ENCODE measurements around the gene SLC29A1. TPM values are rescaled to one million over a fixed set of nuclear protein-coding genes. Genes with fewer than 3 reads are reported as not detected.
A peak's percentile ranks its signal among the peaks of the same experiment; 100 is the strongest.

The SLC29A1 gene
- total and polyA plus RNA-seq, 9 of the 15 experiments (the other 6 are each of a cell fraction or from before 2014, with no cell fraction given): 18.9 to 170 (median 57.7) TPM

- TF ChIP-seq RBM15 (IDR thresholded peaks at IDR 0.05; ENCODE audit: insufficient read depth, low read length) (0 out of 2 replicates have a peak, but pooled peaks have one; percentile 21), IRF2 (CRISPR knock-in tag; IDR thresholded peaks at IDR 0.05) (no peak), ZKSCAN3 (CRISPR knock-in tag; IDR thresholded peaks at IDR 0.05) (no peak), ZNF77 (CRISPR knock-in tag; IDR thresholded peaks at IDR 0.05) (no peak), MYBL2 (IDR thresholded peaks at IDR 0.05; ENCODE audit: low read depth) (no peak), MYBL2 (CRISPR knock-in tag; IDR thresholded peaks at IDR 0.05; ENCODE audit: borderline replicate concordance) (no peak), TRIM28 (IDR thresholded peaks at IDR 0.05) (no peak), ZNF143 (CRISPR knock-in tag; IDR thresholded peaks at IDR 0.05) (no peak; the same call in 1 of the 2 replicates), ZNF449 (CRISPR knock-in tag; IDR thresholded peaks at IDR 0.05) (no peak), JUN (IDR thresholded peaks at IDR 0.05; ENCODE audit: borderline replicate concordance, low read depth, low read length) (peak; percentile 87), JUN (CRISPR knock-in tag; IDR thresholded peaks at IDR 0.05; ENCODE audit: borderline replicate concordance) (no peak), CBX8 (IDR thresholded peaks at IDR 0.05; ENCODE audit: borderline replicate concordance, extremely low read depth, low read depth, low read length, poor library complexity, severe bottlenecking) (no peak), CEBPB (tag; IDR thresholded peaks at IDR 0.05) (no peak), TBP (optimal IDR thresholded peaks at IDR 0.05; ENCODE audit: low read depth, low read length) (no peak), PRMT5 (CRISPR knock-in tag; IDR thresholded peaks at IDR 0.05) (peak; percentile 58; the same call in 1 of the 2 replicates), CCAR2 (IDR thresholded peaks at IDR 0.05; ENCODE audit: low read depth, low read length) (no peak), ETS2 (tag; IDR thresholded peaks at IDR 0.05; ENCODE audit: borderline replicate concordance, poor library complexity, severe bottlenecking) (no peak), TFAM (CRISPR knock-in tag; conservative IDR thresholded peaks at IDR 0.05) (no peak), MLX (CRISPR knock-in tag; conservative IDR thresholded peaks at IDR 0.05) (0 out of 4 replicates have a peak, but pooled peaks of 1 of the 2 experiments have one; percentile 10), GTF3C2 (IDR thresholded peaks at IDR 0.05; ENCODE audit: borderline replicate concordance, extremely low read depth, insufficient read length) (no peak), SAFB2 (IDR thresholded peaks at IDR 0.05; ENCODE audit: borderline replicate concordance, low read depth, low read length, severe bottlenecking) (no peak), ZNF212 (CRISPR knock-in tag; IDR thresholded peaks at IDR 0.05) (no peak; the same call in 1 of the 2 replicates)
Measured at GRCh38 chr6:44247338-44248302, 24.2 kb downstream of the SLC29A1 start (continued).
